ENCODE measurements around the gene MEF2A.

MEF2A gene

DNA sequence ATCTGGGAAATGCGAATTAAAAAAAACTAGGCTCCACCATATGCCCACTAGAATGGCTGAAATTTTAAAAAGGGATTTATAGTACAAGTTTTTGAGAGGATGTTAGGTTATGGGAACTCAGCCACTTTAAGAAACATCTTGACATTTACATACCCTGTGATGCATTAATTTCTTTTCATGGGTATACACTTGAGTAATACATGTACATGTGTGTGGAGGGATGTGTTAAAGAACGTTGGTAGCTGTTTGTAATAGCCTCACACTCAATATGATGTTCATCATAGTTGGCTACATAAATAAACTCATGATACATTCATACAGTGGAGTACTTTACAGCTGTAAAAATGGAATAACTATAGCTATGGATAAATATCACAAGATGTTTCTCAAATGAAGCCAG lies 40.9 kb downstream of the MEF2A start:
- DNase-seq, result no peak

DNA sequence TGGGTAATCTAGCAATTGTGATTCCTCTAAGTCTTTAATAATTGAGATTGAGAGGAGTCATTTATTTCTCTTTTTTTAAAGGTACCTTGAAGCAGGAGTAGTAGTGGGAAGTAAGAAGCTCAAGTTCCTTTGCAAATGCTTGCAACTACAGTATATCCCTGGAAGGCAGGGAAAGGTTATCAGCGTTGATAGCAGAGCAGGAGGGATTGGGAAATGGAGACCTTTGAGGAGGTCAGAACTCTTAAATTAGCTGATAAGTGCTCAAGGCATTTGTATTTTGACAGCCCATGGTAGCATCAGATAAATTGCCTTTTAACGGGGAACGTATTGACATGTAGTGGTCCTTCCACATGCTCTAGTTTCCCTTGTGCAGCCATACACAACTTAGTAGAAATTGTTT lies 47.7 kb downstream of the MEF2A start:
- DNase-seq, result no peak

DNA sequence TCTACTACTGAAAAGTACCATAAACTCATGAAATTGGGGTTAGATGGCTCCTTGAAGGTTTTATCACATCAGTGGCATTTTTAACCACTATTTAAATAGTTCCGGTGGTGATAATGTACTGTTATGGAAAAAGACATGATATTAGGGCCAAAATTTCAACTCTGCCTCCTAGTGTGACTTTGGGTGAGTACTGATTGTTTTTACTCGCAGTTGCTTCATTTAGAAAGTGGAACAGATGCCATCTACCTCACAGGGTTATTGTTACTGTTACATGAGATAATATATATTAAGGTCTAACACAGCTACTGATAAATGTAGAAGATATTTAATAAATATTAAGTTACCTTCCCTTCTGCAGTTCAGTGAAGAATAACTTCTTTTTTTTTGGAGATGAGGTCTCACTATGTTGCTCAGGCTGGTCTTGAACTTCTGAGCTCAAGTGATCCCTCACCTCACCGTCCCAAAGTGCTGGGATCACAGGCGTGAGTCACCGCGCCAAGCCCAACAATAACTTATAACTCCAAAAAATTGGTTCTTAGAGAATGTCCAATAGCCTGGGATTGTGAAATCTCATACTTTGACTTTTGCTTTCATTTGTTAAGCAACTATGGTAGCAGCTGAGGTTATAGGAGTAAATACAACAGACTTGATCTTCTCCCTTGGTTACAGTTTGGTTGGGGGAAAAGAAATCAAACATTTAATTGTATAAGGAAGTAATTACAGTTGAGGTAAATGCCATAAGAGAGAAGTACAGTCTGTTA lies 48.3 kb downstream of the MEF2A start:
- DNase-seq, result peak in 1 of 2 experiments; percentile 60

DNA sequence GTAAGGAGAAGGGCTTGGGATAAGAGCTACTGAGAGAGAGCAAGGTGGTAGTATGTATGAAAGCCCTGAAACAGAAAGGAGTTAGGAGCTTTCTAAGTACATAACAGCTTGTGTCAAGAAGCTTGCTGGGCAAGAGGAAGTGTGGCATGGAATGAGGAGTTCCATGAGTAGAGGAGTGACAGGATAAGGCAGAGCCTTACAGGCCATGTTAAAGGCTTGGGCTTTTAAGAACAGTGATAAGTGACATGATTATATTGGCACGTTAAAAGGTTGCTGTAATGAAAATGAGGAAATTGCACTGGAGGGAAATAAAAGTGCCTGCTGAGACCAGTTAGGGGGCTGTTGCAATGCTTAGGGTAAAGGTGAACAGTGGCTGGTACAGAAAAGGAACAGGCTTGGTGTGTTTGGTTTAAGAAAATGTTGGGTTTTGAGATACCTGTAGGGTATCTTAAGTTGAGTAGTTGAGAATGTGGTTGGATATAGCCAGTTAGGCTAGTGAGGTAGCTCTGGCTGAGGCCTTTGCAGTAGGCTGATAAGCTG lies 49.0 kb downstream of the MEF2A start:
- peak; percentile 69 to 77 for DNase-seq

DNA sequence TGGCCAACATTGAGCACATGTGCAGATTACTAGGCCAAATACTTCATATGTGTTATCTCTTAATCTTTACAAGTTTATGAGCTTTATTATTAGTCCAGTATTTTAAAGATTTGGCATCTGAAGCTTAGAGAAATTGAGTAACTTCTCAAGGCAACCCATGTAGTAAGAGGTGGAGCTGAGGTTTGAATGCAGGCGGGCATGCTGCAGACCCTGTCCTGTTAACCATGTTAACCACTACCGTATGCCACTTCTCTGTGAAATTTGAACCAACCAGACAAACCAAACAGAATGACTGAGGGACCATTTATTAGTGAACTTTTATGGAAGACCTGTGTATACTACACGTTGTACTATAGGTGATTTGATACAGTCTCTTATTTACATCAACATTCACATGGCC lies 49.7 kb downstream of the MEF2A start:
- DNase-seq, result no peak

DNA sequence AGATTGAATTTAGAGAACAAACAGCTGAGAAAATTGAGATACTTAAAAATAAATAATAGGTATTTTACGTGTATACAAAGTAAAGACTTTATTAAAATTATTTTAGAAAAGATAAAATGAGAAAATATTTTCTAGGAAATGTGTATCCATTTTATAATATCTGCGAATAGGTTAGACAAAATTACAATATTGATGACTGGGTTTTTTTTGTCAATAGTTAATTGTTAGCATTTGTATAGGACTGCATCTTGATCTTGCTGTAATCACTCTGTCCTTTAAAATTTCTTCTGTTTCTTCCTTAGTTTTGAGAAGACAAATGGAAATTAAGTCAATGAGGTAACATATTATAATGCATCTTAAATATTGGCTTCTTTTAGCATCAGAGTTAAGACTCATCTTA lies 50.3 kb downstream of the MEF2A start:
- no peak for DNase-seq

DNA sequence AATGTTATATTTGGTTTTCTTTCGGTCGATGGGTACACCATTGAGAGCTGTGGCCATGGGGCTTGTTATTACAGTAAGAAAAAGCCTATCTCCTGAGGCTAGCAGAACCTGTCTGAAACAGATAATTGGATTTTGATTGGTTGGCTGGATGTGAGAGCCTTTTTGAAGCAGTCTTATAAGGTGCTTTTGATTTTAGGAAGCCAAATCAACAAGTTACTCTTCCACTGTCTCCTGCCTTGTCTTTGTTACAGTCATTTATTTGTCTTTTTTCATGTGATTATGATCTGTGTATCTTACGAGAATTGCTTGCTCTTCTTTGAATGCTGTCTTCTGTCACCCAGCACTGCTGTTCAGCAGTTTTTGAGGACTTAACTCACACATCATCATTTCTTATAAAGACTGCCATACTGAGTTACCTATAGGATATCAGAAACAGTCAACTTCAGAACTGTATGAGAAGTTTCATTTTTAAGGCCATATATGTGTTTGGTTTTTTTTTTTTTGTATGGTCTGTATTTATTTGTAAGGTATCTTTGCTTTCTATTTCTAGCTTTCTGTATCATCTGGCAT lies 51.1 kb downstream of the MEF2A start:
- no peak for DNase-seq

DNA sequence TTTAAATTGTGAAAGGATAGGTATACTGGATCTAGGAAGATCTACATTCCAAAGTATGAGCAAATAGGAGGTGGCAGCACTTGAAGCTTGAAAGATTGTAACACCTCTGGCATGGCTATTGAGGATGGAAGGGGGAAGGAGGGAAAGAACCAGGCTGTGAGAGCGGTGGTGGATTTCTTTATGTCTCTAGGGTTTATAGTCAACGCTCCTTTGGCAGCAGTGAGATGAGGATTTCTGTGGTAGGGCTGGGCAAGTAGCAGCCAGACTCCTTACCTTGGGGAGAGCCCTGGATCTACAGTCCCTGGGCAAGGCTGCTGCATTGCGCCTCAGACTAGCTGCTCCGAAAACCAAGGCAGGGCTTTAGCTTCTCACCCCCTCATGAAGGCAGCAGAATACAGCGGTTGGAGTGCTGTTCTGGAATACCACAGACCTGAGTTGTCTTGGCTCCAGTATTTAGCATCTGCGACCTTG lies 53.2 kb downstream of the MEF2A start:
- DNase-seq, result no peak

DNA sequence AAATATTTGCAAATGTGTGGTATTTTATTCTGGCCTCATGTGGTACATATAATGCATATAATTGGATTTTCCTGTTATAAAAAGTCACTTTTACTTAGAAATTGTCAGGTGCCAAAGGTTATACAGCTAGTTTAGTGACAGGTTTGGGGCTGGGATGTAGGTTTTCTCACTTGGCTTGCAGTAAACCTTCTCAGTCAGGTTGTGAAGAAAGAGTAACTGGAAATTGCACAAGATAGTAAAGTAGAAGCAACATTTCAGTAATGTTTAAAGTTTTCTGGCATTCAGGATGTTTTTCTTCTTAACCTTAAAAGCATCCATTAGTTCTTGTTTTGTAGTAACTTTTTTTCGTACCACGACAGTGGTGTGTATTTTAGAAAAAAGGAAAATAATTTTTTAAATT lies 53.9 kb downstream of the MEF2A start:
- DNase-seq, result no peak

DNA sequence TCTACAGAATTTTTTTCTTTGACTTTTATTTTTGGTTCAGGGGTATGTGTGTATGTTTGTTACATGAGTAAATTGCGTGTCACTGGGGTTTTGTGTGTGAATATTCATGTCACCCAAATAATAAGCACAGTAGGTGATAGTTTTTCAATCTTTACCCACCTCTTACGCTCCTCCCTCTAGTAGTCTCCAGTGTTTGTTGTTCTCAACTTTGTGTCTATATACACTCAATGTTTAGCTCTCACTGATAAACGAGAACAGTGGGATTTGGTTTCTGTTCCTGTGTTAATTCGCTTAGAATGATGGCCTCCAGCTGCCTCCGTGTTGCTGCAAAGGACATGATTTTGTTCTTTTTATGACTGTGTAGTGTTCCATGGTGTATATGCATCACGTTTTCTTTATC lies 54.4 kb downstream of the MEF2A start:
- no peak for DNase-seq

DNA sequence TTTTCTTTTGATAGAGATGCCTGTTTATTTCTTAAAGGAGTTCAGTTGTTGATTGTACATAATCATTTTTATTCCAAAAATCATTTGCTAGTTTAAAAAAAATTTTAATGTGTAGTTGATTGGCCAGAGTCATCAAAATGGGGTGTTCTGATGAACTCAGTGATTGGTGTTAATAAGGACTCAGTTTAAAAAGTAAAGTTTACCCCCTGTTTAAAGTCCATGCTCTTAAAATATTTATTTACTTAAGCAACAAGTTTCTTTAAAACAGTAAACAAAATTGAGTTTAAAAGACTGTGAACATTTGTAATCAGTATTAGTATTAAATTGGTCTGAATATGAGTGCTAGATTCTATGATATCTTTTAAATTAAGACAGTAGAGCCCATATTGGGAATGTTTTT lies 56.0 kb downstream of the MEF2A start:
- no peak for DNase-seq

DNA sequence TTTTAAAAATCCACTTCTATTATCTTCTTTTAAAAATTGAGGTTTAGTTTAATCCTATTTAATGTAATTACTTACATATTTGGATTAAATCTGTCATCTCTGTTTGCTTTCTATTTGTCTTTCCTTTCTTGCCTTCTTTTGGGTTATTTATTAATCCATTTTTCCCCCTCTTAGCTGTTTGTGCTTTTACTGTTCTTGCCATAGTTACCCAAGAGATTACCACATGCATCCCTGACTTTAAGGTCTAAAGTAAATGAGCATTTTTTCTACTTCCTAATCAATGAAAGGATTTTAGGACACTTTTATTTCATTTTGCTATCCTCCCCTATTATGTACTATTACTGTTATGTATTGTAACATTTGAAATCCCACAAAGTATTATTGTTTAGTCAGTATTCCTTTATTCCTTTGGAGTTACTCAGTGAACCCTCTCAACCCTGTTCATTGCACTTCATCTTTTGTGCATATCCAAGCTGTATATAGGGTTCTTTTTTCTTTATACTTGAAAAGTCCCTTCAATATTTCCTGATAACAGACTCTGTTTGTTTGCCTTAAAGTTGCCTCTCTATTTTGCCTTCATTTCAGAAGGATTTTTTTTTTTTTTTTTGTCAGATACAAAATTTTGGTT lies 62.7 kb downstream of the MEF2A start:
- no peak for DNase-seq

DNA sequence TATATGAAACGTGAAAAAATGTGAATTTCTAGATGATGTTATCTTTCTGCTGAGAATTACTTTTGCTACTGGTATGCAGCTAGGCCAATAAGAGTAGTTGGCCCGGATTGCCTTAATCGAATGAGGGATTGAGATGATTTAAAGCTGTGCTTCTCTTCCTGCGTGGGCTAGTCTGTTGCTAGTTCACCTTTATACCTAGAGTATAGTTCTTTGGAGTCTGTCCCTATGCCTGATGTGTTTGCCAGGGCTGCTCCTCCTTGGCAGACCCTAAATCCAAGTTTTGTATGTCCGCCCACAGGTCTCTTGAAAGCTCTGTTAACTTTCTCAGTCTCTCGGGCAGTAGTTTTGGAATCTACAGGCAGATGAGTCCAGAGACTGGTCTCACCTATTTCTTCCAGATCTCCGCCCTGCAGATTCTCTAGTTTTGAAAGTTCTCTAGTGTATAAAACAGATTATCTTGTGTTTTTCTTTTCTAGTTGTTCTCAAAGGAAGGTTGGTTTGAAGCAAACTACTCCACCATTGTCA lies 64.9 kb downstream of the MEF2A start:
- DNase-seq, result no peak

DNA sequence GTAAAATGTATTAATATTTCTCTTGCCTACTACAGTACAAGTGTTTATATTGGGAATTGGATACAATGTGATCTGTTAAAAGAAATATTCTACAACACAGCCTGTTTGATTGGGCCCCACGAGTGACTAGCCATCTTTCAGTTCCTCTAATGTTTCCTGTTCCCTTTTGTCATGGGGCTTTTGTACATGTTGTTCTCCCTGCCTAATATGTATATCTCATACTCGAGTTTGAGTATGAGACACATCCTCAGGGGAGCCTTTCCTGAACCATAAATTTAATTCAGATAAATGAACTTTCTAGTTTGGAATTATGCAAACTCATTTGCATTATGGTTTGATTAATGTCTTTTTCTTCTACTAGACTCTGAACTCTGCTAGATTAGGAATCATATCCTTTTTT lies 65.5 kb downstream of the MEF2A start:
- DNase-seq, result peak; percentile 61 to 70

DNA sequence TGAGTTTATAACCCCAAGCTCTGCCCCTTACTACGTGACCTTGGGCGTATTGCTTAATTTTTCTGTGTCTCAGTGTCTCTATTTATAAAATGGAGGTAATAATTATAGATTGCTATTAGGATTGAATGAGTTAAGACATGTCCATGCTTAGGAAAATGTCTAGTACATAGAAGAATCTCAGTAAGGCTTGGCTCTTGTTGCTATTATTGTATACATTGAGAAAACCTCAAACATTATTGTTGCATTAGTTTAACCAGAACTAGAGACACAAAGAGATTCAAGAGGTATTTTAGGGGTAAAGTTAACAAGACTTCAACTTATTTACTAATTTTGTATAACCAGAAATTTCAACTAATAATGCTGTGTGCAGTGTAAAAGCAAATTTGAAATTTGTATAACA lies 66.7 kb downstream of the MEF2A start:
- no peak for DNase-seq

DNA sequence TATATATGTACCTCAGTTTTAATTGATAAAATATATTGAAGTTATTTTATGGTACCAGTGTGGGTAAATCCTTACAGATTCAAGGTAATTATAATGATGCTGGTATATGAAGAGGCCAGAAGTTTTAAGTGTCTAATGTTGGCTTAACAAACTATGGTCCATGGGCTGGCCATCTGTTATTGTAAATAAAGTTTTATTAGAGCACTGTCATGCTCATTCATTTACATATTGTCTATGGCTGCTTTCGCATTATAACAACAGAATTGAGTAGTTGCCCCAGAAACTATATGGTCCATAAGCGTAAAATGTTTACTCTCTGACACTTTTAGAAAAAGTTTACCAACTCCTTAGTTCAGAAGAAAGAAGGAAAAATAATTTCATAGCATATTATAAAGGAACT lies 67.9 kb downstream of the MEF2A start:
- DNase-seq, result no peak

DNA sequence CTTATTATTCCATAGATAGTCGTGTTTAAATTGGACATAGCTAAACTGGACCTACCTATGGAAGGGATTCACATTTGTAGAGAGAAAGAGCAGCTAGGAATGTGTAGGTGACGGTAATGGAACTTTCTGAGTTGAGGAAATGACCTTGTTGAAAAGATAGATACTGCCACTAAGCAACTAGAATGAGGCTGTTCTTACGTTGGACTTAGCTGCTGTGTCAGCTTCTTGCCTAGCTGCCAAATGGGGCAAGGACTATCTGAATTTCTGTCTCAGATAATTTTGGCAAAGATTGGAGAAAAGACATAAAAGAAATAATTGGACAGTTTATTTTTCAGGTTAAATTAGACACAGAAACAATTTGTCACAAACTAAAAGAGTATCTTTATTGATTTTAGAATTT lies 68.8 kb downstream of the MEF2A start:
- no peak for DNase-seq

DNA sequence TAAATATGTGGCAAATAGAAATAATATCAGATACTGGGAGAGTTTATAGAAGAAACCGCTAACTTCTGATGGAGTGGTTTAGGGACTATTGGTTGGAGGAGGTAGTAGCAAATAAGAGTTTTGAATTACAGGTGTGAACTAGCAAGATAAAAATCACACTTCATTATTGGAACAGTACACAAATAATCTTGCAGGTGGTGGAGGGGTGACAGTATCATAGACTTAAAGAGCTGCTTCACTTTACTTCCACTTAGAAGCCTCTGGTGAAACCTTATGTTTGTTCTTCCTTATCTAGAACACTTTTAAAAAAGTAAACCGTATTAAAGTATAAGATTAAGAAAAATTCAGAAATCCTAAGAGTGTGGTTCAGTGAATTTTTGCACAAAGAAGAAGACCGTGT lies 69.4 kb downstream of the MEF2A start:
- no peak for DNase-seq

DNA sequence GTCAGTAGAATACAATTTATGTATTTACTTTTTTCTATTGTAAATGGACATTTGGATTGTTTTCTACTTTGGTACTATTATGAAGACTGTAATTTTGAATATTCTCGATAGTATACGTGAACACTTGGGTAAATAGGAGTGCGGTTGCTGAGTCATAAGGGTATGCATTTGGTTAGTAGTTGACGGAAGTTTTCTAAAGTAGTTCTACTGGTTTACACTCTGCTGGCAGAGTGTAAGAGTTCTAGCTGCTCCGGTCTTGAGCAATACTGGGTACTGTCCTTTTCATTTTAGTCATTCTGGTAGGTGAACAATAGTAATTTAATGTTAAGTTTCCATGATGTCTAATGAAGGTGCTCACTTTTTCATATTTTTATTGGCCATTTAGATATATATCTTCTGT lies 70.0 kb downstream of the MEF2A start:
- DNase-seq, result no peak

DNA sequence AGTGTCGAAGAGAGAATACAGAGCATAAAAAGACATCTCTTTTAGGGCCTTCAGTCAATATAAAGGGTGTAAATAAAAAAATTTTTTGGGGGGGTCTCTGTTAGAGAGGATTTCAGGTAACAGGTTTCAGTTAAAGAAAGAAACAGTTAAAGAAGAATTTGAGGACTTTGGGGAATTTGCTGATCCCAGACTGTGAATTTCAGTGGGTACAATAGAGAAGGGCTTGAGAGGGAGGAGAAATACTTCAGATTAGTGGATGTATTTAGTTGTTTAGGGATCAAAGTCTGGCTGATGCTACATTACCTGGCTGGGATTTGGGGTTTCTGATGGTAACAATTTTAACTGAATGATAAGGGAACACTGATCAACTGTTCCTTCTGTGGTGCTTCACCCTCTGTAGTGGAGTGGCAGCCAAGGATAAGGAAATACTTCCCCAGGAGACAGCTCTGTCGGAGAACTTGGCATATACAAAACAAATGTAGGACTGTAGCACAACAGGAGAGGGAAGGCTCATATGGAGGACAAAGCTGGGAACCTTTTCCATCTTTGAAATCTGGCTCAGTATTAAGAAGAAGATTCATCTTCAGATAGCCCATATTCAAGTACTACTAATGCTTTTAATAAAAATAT lies 79.2 kb downstream of the MEF2A start:
- no peak for DNase-seq

DNA sequence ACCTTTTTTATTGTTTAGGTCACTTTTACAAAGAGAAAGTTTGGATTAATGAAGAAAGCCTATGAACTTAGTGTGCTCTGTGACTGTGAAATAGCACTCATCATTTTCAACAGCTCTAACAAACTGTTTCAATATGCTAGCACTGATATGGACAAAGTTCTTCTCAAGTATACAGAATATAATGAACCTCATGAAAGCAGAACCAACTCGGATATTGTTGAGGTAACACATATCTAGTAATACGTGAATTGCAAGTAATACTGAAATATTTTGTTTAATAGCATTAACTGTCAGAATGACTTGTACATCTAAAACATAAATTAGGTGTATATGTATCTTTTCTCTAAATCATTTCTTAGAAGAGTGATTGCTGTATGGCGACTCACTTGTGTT lies 79.8 kb downstream of the MEF2A start:
- no peak for DNase-seq

DNA sequence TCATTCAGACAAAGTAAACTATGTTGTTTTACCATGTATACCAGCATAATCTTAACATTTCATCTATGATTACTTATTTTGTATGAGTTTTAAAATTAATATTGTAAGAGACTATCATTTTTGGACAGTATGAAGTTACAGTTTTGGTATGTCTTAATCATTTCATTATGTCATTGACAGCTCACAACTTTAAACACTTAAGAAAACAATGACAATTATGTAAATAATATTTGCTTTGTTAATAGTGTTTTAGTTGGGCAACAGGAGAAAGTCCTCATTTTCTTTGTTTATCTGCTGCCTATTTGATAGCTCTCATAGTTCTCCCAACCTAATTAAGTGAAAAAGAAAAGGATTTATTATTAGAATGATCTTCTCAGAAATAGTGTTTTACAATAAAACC lies 80.2 kb downstream of the MEF2A start:
- no peak for DNase-seq

DNA sequence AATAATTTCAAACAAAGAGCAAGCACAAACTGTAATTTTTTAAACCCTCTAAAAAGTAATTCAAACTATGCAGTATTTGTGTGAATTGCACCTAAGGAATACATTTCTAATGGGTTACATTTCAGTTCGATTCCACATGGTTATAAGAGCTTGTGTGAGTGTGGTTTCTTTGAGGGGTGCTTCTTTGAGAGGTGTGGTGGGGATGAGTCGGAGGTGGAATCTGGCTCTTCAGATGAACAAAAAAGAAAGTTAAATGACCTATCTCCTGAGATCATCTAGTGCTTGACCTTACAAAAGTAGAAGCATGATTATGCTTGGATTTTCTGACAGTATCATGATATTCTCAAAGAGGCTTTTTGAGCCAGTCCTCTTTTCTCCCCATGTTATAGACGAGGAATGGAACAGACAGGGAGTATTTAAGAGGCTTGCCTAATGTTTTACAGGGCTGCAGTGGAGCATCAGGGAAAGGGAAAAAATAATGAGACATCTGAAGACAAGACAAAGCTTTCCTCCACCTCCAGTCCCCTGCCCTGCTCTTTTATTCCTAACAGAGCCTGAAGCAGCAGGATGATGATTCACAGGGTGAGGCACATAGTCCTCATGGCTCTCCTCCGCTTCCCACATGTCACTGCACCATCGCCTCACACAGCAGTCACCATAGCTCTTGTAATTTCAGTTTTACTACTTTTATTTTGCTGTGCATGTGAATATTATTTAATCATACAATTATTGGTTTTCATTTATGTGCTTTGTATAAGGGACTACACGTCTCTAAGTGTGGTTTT lies 85.4 kb downstream of the MEF2A start:
- no peak for DNase-seq

Measured in Kasumi-1 (cell line).